Thyroid gland (tissue), 4 donors: ENCODE measurements around the gene QDPR. TPM values are rescaled to one million over a fixed set of nuclear protein-coding genes. Genes with fewer than 3 reads are reported as not detected.

ENCODE experiments used
- DNase-seq, 2 donors: peaks; one replicate each; pipeline ENCODE4 v3.0.0-alpha.2; 2019
- H3K27ac ChIP-seq, 3 donors: fragments of 200-600 bp; sonication (generic); 1 replicate in 2 of 3; 2 replicates in 1 of 3; pipeline ENCODE4 v1.5.1; 2016 to 2019; ENCODE audit warnings: mild to moderate bottlenecking in 1 of 3, moderate library complexity in 1 of 3
- H3K27me3 ChIP-seq: fragments of 200-600 bp; sonication (generic); one replicate; pipeline ENCODE4 v1.5.1; 2019
- H3K36me3 ChIP-seq, 2 donors: fragments of 200-600 bp; sonication (generic); one replicate each; pipeline ENCODE4 v1.5.1; 2016 to 2019
- H3K4me1 ChIP-seq, 2 donors: fragments of 200-600 bp; sonication (generic); one replicate each; pipeline ENCODE4 v1.5.1; 2017 to 2019
- H3K4me3 ChIP-seq, 3 donors: fragments of 200-600 bp; sonication (generic); replicated peaks in 1 of 3; 1 replicate in 2 of 3; 2 replicates in 1 of 3; pipeline ENCODE4 v1.5.1; 2016; ENCODE audit warnings: mild to moderate bottlenecking in 1 of 3
- H3K9me3 ChIP-seq: fragments of 200-600 bp; sonication (generic); one replicate; pipeline ENCODE4 v1.5.1; 2017
- POLR2A ChIP-seq, 2 donors: fragments of 450-650 bp; IDR thresholded peaks; one replicate each; pipeline ENCODE4 v1.6.1; 2017; ENCODE audit warnings: antibody characterized with exemption in 2 of 2, mild to moderate bottlenecking in 2 of 2, moderate library complexity in 1 of 2
- WGBS, 2 donors: methylation state at CpG; one replicate each; pipeline ENCODE4 v1.1.5; 2017; 5-methylcytosine and 5-hydroxymethylcytosine counted together
- intact Hi-C: fragments of 100-400 bp; cut with DNase I; formaldehyde crosslinking; loops from one replicate; pipeline ENCODE4 v1.15.1; 2023
- total RNA-seq, 4 donors: library from RNA; depleted of rRNA; stranded (reverse); fragments of >200 nt; gene quantifications; one replicate each; pipeline ENCODE4 v1.2.3, GENCODE V29; 2016
- TF ChIP-seq, protein P1 (sequence below), 6 experiments: fragments of 200-600 bp in 3 of 6; fragments of 450-650 bp in 3 of 6; sonication (generic) in 3 of 6; IDR thresholded peaks; one replicate each; pipeline ENCODE4 v1.5.1; 2016 to 2019; ENCODE audit warnings: antibody characterized with exemption in 6 of 6, mild to moderate bottlenecking in 2 of 6, inconsistent platforms in 1 of 6, moderate library complexity in 1 of 6

Gene QDPR
- total RNA-seq, 4 donors from 2014 or later, result 4.0 to 14.7 (median 9.6) TPM

DNA sequence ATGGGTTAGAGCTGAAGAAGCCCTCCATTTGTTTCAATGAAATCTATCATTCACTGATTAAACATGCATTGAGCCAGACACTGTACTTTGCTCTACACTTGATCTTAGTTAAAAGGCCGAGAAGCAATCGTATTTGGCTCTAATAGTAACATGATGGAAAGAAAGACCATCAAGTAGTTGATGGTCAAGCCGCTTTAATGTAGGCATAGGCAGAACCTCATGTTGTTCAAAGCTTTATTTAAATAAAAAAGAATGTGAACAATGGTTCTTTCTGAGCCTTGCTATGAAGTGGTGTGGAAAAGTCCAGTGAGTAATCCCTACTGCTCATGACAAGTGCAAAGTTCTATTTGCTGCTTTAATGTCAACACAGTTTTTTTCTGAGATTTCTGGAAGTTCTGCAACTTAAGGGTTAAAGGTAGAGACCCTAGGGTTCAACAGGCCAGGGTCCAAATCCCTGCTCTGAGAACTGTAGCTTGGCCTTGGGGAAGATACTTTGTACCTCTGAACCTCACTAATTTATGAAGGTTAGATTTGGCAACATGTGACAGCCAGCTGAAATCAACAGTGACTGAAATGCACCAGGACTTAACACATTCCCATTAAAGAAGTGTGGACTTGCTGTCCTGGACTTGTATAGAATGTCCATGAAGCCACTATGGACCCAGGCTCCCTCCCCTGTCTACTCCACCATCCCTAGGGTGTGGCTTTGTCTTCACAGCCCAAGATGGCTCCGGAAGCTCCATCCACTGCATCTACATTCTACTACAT, 47.2 kb upstream of the QDPR start:
- DNase-seq, result no peak
- intact Hi-C loops, result no loop called here
- no peak overlapping the region for H3K27ac ChIP-seq
- no peak for TF ChIP-seq POLR2A (IDR thresholded peaks at IDR 0.05)
- TF ChIP-seq, protein P1, sequence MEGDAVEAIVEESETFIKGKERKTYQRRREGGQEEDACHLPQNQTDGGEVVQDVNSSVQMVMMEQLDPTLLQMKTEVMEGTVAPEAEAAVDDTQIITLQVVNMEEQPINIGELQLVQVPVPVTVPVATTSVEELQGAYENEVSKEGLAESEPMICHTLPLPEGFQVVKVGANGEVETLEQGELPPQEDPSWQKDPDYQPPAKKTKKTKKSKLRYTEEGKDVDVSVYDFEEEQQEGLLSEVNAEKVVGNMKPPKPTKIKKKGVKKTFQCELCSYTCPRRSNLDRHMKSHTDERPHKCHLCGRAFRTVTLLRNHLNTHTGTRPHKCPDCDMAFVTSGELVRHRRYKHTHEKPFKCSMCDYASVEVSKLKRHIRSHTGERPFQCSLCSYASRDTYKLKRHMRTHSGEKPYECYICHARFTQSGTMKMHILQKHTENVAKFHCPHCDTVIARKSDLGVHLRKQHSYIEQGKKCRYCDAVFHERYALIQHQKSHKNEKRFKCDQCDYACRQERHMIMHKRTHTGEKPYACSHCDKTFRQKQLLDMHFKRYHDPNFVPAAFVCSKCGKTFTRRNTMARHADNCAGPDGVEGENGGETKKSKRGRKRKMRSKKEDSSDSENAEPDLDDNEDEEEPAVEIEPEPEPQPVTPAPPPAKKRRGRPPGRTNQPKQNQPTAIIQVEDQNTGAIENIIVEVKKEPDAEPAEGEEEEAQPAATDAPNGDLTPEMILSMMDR (IDR thresholded peaks at IDR 0.05), result no peak
- no peaks in the 10 kb centered on the region for H3K27me3 ChIP-seq
- H3K36me3 ChIP-seq, result no peaks in the 10 kb centered on the region
- no peak overlapping the region for H3K4me3 ChIP-seq
- no peaks in the 10 kb centered on the region for H3K4me1 ChIP-seq
- H3K9me3 ChIP-seq, result no peaks in the 10 kb centered on the region
- 93 to 96% methylated on average over 4 of the region's 4 CpGs for WGBS, 2 donors

DNA sequence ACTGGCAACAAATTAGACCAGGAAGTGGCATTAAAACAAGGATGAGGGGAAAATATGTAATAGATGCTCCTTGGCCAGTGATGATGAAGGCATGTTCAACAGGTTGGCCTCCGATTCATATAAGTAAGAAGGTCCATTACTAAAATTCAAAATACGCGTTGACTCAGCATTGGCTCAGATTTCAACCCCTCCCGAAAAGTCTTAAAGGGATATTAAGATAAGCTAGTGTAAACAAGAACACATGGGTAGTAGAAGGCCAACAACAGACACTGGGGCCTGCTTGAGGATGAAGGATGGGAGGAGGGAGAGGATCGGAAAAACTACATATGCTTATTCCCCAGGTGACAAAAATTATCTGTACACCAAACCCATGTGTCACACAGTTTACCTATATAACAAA, 46.0 kb upstream of the QDPR start:
- 76 to 84% methylated on average over 5 of the region's 5 CpGs for WGBS, 2 donors
- H3K4me1 ChIP-seq, result no peaks in the 10 kb centered on the region
- intact Hi-C loops, result no loop called here
- H3K27ac ChIP-seq, result no peak overlapping the region
- DNase-seq, result no peak
- H3K4me3 ChIP-seq, result no peak overlapping the region
- no peaks in the 10 kb centered on the region for H3K27me3 ChIP-seq
- no peaks in the 10 kb centered on the region for H3K36me3 ChIP-seq
- no peaks in the 10 kb centered on the region for H3K9me3 ChIP-seq
- TF ChIP-seq, protein P1 (IDR thresholded peaks at IDR 0.05), result no peak
- TF ChIP-seq POLR2A (IDR thresholded peaks at IDR 0.05), result no peak

DNA sequence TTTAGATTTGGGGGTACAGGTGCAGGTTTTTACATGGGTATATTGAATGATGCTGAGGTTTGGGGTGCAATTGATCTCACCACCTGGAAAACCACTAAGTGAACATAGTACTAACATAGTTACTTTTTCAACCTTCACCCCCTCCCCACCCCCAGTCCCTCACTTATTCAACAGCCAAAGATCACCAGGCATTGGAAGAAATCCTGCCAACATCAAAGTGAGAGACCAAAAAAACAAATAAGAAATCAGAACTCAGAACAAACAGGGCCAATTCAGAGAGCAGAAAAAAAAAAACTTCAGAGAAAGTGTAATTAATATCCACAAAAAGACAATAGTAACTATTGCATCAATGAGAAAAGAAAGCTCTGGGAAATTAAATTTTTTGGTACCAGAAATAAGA, 44.6 kb upstream of the QDPR start:
- H3K27ac ChIP-seq, result no peak overlapping the region

DNA sequence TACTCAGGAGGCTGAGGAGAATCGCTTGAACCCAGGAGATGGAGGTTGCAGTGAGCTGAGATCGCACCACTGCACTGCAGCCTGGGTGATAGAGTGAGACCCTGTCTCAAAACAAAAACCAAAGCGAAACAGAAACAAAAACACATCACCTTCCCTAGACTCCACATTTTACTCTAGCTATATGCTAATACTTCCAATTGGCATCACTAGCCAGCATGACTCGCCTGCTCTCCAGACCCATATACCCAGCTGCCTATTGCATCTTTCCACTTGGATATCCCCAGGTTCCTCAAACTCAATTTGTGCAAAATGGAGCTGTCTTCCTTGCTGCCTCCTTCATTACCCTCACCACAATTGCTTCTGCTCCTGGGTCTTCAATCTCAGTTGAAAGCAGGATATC, 42.7 kb upstream of the QDPR start:
- no peak overlapping the region for H3K27ac ChIP-seq
- no peak for DNase-seq
- no peak overlapping the region for H3K4me3 ChIP-seq
- H3K9me3 ChIP-seq, result no peaks in the 10 kb centered on the region
- H3K36me3 ChIP-seq, result no peaks in the 10 kb centered on the region
- peaks cover 0 to under 1% of the 10 kb centered on the region in 2 donors for H3K4me1 ChIP-seq
- 73 to 74% methylated on average over 4 of the region's 4 CpGs for WGBS, 2 donors
- no peaks in the 10 kb centered on the region for H3K27me3 ChIP-seq
- TF ChIP-seq, protein P1 (IDR thresholded peaks at IDR 0.05), result no peak
- TF ChIP-seq POLR2A (IDR thresholded peaks at IDR 0.05), result no peak
- intact Hi-C loops, result no loop called here

More for the DNA sequence above, 44.6 kb upstream of the QDPR start:
- no peak for DNase-seq
- Histone ChIP-seq H3K4me3 (no peak overlapping the region), H3K4me1 (no peaks in the 10 kb centered on the region), H3K9me3 (no peaks in the 10 kb centered on the region), H3K36me3 (no peaks in the 10 kb centered on the region), H3K27me3 (no peaks in the 10 kb centered on the region)
- TF ChIP-seq, protein P1 (IDR thresholded peaks at IDR 0.05), result no peak
- no peak for TF ChIP-seq POLR2A (IDR thresholded peaks at IDR 0.05)
- intact Hi-C loops, result no loop called here

DNA sequence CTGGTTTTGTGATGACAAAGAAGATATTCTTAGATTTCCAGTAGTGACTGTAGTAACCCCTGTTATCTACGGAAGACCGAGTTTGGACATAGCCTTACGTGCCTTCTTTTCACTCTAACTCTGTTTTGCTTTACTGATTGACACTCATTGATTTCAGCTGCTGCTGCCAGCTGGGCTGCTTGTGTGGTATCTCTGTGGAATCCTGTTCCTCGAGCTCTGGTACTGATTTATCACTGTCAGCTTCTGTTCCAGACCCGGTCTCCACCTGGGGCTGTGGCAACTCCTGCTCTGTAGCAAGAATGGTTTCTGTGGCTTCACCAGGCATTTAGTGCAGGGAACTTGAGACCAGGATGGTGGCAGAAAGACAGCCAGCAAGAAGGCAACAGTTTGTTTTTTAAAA, 40.5 kb upstream of the QDPR start:
- TF ChIP-seq, protein P1 (IDR thresholded peaks at IDR 0.05), result no peak
- TF ChIP-seq POLR2A (IDR thresholded peaks at IDR 0.05), result no peak
- no peak overlapping the region for H3K27ac ChIP-seq
- H3K27me3 ChIP-seq, result no peaks in the 10 kb centered on the region
- H3K4me1 ChIP-seq, result peaks cover 0 to 2% of the 10 kb centered on the region in 2 donors
- 54 to 56% methylated on average over 5 of the region's 5 CpGs for WGBS, 2 donors
- no peaks in the 10 kb centered on the region for H3K36me3 ChIP-seq
- no peak overlapping the region for H3K4me3 ChIP-seq
- no peaks in the 10 kb centered on the region for H3K9me3 ChIP-seq
- intact Hi-C loops, result no loop called here
- no peak for DNase-seq
